Stromal cell of bone marrow (primary cell): ENCODE data around the gene LAMB3.
A peak's percentile ranks its signal among the peaks of the same experiment; 100 is the strongest.

Experiments
- DNase-seq: peaks from one replicate; pipeline ENCODE4 v3.0.0-alpha.2; 2012; ENCODE audit warnings: low read depth

LAMB3 gene

DNA sequence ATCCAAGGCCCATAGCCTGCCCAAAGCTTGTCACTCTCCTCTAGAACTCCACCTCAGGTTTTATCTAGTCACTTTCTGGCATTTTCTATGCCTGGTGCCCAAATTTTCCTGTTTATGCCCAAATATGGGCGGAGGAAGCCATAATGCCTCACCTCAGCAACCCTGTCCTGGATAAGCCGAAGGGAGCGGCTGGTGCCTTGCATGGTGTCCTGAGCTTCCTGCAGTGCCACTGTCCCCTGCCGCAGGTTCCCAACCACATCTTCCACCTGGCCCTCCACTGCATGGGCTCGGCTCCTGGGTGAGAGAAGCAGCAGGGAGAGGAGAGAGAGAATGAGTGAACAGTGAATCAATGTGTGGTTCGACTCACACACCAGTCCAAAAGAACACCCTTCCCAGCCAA lies 34.5 kb downstream of the LAMB3 start:
- DNase-seq = no peak

- no peak for DNase-seq
Measured at GRCh38 chr1:209617047-209617673, 35.1 kb downstream of the LAMB3 start.

DNA sequence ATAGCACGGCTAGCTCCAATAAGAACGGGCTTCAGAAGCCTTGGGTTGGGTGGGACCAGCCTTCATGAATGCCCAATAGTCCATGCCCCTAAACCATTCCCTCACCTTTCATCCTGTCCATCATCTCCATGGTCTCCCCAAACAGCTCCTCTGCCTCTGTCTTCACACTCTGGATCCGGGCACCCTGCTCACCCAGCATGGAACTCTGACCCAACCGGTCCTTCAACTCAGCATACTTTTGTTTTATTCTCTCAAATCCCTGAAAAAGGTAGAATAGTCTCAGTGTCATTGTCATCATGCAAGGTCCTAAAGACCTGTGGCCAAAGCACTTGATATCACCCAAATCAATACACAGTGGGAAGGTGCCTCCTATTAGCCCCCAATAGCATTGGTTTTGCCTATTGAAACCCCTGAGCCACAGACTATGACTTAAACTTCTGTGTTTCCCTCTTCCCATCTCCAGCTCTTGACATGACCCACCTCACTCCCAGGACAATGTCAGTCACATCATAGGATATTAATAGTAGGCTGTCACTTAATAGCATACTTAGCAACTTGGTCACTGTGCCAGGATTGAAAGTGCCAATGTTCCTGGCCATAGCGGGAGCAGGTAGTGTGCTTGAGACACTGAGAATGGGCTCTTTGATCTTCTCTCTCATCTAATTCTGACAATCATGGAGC lies 35.7 kb downstream of the LAMB3 start:
- no peak for DNase-seq

DNA sequence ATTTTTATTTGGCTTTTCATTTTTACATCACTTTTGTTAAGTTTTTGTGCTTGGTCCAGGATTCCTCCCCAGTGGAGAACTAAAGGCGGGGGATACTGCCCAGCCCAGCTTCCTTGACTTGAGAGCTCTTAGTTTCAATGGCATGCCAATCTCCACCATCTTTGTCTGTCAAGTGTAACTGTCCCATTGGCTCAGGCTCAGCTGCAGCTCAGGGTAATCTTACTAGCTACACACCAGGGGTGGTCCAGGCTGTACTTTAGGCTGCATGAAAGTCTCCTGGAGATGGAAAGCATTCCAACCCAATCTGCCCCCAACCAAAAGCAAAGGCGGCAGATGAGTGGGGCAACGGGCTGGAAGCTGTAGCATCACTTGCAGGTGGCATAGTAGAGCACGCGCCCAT lies 37.3 kb downstream of the LAMB3 start:
- DNase-seq = no peak

DNA sequence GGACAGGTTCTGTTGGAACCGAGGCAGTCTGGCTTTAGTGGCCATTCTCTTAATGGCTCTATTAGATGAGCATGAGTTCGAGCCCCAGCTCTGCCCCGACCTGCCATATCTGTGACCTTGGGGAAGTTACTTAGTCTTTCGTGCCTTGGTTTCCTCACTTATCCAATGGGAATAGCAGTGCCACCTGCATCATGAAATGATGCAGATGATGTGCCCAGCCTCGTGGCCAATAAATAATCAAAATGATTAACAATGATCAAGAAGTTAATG lies 38.1 kb downstream of the LAMB3 start:
- DNase-seq = no peak

GRCh38 chr1:209613400-209614150 lies 38.6 kb downstream of the LAMB3 start:
- DNase-seq = no peak

- DNase-seq = no peak
Measured at GRCh38 chr1:209612646-209613399, 39.4 kb downstream of the LAMB3 start.

- DNase-seq = no peak
Measured at GRCh38 chr1:209611771-209612570, 40.3 kb downstream of the LAMB3 start.

- DNase-seq = no peak
Measured at GRCh38 chr1:209610631-209610905, 41.7 kb downstream of the LAMB3 start.

DNA sequence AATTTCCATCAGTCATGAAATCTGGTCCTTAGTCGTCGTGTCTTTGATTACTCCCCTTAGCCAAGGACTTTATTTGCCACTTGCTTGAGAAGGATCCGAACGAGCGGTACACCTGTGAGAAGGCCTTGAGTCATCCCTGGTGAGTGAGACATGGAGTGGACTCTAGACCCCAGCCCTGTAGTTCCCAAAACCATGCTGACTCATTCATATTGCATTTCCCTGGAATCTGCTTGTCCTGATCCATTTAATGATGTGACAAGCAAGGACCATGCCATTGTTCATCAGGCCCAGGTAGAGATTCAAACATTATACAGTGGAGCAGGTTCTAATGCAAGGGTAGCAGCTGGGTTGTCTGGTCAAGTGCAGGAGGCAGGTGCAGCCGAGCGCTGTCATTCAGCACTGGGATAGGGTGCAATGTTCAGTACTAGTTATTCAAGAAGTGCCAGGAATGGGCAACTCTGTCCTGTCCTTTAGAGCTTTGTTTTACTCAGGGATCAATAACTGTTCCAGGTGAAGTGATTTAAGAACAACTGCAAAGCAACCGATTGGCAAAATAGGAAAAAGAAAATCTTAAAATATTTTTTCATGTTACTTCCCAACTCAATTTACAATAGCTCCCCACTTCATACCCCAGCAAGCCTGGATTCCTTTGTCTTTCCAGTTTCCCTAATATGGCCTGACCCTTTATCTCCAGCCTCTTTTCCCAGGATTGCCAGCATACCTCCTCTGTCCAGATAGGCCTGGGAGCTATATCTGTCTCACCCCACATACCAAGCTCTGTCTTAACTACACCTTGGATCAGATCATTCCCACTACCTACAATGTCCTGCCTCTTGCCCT lies 42.2 kb downstream of the LAMB3 start:
- DNase-seq = no peak

GRCh38 chr1:209609041-209609790 lies 43.0 kb downstream of the LAMB3 start:
- DNase-seq = no peak

- DNase-seq = no peak
Measured at GRCh38 chr1:209607795-209608178, 44.4 kb downstream of the LAMB3 start.

DNA sequence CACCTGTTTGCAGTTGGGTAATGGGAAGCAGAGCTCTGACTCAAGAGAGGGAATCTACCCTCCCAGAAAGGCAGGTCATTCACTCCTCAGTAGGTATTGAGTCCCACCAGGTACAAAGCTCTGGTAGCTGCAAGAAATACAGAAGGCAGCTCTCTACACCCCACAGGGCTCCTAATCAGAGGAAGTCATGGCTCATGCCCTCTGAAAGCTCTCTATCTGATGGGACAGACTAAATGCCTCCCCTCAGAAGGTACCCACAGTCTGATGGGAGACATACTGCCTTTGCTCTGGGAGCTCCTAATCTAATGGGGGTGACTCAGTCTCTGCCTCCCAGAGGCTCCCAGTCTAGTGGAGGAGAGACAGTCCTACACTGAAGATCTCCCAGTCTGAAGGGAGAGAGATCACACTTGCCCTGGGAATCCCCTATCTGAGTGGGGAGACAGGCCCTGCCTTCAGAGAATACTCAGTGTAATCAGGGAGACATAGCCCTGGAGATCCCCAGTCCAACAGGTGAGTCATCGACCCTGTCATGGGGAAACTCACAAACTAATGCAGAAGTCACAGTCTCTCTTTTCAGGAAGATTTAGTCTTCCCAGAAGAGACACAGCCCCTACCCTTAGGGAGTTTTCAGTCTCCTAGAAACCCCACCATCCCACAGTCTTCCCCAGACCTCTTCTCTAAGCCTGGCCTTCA lies 45.0 kb downstream of the LAMB3 start:
- no peak for DNase-seq

- no peak for DNase-seq
Measured at GRCh38 chr1:209603877-209604276, 48.3 kb downstream of the LAMB3 start.

GRCh38 chr1:209601809-209602657 lies 50.2 kb downstream of the LAMB3 start:
- peak; percentile 51 for DNase-seq

DNA sequence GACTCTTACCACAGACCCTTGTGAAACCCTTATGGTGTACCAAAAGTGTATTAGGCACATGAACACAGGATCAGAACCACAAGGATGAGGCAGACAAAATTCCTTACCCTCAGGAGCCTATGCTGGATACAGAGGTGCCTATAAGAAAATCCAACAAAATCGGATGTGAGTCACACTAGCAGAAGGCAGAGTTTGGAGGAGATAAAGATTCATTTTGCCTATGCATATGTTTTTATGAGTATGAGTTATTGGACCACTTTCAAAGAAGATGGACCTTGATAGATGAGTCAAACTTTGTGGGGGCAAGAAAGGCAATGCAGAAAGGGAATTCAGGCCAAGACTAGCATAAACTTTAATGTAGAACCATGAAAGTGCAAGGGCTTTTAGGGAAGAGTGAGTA lies 51.7 kb downstream of the LAMB3 start:
- DNase-seq = no peak

DNA sequence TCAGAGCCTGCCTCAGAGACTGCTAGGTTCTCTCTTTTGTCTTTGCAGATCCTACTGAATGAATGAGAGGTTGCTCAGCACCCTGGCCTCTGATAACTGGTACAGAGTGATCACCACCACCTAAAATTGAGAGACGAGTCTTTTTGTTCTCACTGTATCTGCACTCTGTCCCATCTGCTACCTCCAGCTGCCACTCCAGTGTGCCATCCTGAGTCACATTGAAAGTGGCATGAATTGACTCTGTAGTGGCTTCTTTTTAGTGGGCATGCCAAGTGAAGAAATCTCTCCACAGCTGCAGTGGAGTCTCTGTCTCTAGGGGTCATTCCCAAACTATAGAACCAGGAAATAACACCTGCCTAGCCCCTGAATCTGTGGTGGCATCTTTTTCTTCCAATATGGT lies 54.0 kb downstream of the LAMB3 start:
- no peak for DNase-seq

DNA sequence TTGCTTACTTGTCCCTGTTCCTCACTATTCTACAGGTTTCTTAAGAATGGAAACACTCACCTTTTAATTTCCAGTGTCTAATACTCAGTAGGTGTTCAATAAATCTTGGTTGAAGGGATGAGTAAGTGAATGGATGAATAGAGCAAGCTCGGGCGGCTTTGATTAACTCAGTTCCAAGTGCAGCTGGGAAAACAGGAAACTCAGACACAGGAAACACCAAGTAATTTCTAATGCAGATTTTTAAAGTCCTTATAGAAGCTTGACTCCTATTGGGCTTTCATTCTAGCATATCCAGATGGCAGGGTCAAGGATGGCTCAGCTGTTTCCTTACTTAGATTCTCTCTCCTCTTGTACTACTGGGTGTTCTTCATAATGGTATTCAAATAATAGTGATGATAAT lies 54.7 kb downstream of the LAMB3 start:
- DNase-seq = no peak
